ENCODE data around the gene ADAM8.

ADAM8 gene

DNA sequence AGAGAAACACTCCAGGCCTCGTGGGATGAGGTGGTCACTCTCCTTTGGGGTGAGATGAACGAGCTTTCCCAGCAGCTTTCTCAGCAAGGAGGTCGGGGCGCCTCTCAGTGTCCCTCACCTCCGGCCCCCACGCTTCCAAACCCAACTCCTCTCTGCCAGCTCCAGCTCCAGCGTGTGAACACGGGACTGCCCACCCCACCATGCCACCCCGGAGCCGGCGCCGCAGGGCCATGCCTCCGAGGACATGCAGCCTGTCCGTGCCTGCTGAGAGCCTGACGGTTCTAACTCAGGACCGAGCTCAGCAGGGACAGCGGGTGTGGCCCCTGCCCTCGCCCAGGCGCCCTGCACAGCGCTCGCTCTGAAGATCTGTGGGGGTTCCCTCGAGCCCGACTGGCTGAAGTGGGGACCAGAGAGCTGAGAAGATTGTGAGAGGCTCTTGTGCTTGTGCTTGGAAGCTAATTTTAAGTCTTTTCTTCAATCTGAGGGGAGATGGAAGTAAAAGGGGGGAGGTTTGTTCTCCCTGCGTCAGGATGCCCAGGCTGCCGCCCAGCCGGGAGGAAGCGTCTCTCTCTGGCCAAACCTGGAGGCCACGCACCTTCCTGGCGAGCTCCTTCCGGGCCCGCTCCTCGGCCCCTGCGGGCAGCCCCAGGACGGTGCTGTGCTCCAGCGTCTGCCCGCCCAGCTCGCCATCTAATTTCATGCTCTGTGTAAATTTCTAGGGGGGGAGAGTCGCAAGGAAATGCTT, 5.1 kb upstream of the ADAM8 start:
- DNase-seq (ENCODE audit: low spot score), result no peak

GRCh38 chr10:133281084-133281483, 4.4 kb upstream of the ADAM8 start:
- no peak for DNase-seq (ENCODE audit: low spot score)

DNA sequence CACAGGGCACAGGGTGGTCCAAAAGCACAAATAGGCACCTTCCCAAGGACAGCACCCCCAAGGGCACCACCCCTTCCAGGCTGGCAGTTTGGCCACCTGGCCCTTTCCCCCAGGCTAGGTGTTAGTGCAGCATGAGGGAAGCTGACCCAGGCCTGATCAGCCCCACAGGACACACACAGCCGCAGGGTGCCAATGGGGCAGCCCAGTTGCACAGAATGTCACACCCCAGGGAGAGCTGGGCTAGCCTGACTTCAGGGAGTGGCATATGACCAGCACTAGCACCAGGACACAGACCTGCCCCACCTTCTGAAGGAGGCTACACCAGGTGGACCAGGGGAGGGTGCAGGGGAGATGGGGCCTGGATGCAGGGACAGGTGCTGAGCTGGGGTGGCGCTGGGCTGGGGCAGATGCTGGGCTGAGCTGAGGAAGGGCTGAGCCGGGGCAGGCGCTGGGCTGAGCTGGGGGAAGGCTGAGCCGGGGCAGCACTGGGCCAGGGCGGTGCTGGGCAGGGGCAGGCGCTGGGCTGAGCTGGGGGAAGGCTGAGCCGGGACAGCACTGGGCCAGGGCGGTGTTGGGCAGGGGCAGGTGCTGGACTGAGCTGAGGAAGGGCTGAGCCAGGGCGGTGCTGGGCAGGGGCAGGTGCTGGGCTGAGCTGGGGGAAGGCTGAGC, 3.9 kb upstream of the ADAM8 start:
- DNase-seq (ENCODE audit: low spot score), result no peak

- DNase-seq (ENCODE audit: low spot score), result no peak
These were observed 2.9 kb upstream of the ADAM8 start for GRCh38 chr10:133279326-133280226.

GRCh38 chr10:133278577-133279265, 2.1 kb upstream of the ADAM8 start:
- DNase-seq (ENCODE audit: low spot score), result no peak

- DNase-seq (ENCODE audit: low spot score), result no peak
These were observed 1.4 kb upstream of the ADAM8 start for GRCh38 chr10:133277993-133278576.

- DNase-seq (ENCODE audit: low spot score), result no peak
These were observed 767 bp upstream of the ADAM8 start for GRCh38 chr10:133277277-133277992.

DNA sequence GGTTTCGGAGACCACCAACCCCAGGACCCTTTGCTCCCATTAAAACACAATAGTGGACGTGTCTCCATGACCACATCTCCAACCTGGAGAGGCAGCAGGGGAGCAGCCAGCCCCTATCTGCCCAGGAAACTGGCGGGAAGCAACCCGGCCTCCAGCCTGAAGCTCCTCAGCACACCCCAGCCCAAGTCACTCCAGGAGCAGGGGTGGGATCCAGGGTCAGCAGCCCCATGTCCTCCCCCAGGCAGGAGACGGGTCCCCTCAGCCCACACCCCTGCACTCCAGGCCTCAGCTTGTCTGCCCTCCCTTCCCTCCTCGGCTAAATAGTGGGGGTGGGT, 601 bp downstream of the ADAM8 start:
- no peak for DNase-seq (ENCODE audit: low spot score)

DNA sequence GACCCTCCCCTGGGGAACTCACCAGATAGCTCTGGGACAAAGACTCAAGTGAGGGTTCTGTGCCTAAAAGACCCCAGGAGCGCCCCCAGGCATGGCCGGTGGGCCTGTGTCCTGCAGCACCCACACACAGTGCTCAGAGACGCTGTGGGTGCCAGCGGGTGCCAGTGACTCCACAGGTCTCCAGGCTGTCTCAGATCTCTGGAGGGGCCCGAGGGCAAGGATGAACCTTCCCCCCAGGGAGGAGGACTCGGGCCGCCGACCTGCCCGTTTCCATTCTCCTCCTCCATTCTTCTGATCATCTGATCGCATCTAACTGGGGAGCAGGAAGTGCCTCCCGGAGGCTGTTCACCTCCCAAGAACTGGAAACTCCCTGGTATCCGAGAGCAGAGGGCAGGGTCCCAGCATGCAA, 980 bp downstream of the ADAM8 start:
- DNase-seq (ENCODE audit: low spot score), result no peak

DNA sequence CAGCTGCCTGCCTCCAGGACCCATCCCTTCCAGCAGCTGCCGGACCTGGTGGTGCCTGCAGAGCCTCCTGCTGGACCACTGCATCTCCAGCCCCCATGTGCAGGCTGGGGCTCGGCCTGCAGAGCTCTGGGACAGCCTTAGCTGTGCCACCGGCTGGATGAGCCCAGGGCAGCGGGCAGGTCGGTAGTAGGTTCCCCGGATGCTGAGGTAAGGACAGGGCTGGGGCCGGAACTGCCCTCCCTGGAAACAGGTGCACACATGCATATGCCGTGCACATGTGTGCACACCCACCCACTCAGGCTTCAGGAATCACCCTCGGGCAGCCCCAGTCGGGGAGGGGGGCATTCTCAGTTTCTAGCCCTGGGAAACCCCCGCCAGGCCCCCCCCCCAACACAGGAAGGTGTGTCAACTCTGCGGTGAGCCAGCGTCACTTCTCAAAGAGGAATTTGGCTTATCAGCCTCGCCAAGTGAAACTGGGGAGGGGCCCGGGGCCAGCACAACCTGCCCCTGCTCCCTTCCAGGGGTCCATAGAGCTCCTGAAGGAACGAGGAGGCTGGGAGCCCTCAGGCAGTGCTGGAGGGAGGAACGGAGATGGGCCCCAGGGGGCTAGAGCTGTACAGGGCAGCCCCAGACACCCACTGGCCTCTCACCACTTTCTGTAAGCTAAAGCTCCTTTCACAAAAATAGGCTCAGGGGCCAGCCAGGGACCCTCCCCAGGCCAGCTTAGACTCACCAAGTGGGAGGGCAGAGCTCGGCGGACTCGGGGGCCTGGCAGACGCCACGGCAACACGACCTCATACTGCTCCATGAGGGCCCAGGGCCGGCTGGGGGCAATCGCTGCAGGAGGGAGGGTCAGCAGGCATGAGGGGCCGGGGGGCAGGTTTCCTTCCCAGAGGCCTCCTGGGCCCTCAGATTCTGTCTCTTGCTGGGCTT, 1.7 kb downstream of the ADAM8 start:
- no peak for DNase-seq (ENCODE audit: low spot score)

DNA sequence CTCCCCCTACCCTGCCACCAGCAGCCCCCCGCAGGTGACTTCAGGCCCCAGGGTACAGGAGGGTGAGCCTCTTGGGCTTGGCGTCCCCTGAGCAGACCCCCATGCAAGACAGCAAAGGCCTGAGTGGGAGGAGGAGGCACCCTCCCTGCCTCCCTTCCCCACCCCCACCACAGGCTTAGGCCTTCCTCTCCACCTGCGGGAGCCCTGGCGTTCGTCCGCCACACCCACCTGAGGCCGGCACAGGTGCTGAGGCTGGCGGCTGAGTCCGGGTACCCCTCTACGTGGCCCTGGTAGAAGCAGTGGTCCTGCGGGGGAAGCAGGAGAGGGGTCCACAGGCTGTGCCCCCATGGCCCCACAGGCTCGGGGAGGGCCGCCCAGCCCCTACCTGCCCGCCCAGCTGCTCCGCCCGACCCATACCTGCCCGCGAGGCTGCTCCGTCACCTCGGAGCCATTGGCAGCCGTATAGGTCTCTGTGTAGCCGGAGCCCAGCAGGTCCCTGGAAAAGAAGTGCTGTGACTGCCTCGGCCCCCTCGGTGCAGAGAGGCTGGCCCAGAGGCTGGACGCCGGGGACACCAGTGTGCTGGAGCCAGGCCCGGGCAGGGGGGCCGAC, 3.0 kb downstream of the ADAM8 start:
- no peak for DNase-seq (ENCODE audit: low spot score)

- no peak for DNase-seq (ENCODE audit: low spot score)
These were observed 3.7 kb downstream of the ADAM8 start for GRCh38 chr10:133272964-133273420.

GRCh38 chr10:133272301-133272963, 4.2 kb downstream of the ADAM8 start:
- DNase-seq (ENCODE audit: low spot score), result no peak

DNA sequence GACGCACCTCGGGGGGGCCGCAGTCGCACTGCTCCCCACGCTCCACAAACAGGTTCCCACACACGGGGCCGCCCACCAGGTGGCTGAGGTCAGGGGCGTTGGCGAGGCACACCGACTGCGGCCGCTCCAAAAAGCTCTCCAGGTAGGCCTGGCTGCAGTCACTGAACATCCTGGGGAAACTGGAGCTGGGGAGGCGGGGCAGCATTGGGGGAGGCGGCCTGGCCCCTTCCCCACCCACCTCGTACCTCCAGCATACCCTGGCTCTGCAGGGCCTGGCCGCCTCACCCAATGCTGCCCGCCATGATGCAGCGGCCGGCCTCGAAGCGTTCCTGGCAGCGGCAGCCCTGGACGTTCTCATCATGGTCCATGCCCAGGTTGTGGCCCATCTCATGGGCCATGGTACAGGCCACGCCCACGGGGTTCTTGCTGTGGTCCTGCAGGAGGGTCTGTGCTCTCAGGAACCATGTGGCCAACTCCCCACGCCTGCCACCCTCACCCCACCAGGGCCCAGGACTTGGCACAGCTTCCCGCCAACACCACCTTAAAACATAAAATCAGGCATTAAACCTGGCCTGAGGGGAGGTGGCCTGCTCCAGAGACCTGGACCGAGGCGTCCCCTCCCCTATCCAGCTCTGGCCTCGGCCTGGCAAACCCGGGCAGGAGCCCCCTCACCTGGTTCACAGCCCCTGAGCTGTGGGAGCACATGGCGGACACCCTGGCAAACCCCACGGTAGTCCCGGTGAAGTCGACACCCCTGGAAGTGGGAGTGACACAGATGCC, 5.0 kb downstream of the ADAM8 start:
- no peak for DNase-seq (ENCODE audit: low spot score)

DNA sequence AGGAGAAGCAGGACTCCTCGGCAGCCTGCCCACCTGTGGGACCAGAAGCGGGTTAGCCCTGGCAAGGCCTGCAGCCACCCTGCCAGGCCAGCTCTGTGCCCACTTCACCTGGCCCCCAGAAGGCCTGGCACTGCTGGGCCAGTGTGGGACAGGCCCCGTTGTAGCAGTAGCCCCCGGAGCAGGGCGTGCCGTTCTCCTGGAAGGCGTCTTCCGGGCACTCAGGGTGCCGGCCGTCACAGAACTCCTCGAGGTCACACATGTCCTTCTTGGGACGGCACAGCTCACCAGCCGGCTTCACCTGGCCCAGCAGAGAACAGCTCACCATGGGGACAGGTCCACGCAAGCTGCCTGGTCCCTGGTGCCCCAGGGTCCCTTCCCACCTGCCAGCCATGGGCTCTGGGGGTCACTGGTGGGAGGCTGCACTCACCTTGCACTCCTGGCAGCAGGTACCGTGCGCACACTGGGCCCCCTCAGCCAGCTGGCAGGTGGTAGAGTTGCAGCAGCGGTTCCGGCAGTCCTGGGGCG, 5.8 kb downstream of the ADAM8 start:
- DNase-seq (ENCODE audit: low spot score), result no peak

- DNase-seq (ENCODE audit: low spot score), result no peak
These were observed 6.5 kb downstream of the ADAM8 start for GRCh38 chr10:133270204-133270603.

- no peak for DNase-seq (ENCODE audit: low spot score)
These were observed 7.3 kb downstream of the ADAM8 start for GRCh38 chr10:133269367-133269766.

GRCh38 chr10:133268532-133268931, 8.1 kb downstream of the ADAM8 start:
- no peak for DNase-seq (ENCODE audit: low spot score)
